ENCODE results near the gene FST.

FST gene

DNA sequence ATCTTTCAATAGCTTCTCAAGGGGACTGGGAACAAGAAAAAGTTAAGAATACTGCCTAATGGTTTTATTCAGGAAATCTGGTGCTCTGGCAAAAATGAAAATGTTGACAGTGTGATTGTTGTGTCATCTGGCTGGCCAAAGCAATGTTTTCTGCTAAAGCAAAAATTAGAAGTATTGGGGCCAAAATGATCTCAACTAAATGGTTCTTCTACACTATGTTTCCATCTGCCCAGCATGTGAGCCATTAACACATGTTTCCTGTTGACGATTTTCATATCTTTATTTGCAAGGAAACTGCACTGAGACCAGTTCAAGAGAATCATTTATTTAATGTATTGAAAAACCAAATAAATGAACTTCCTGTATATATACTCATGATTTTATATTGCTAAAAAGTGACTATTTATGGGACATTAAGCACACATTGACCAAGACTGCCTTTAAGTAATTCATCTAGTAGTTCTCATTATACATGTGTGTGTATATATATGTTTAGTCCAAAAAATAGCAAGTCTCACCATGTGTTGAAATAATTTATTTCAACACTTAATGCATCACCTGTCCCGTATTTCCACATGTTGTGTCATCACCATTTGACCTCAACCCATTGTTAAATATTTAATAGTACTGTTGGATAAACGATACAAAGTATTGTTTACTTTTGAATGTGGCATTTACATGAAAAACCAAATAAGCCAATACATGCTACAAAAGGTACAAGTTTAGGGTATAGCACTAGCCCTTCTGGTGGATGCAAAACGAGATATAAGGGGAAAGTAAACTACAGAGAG is 7.5 kb upstream of the FST start:
- Histone ChIP-seq H3K9me3 (ENCODE audit: control insufficient read depth in 5 of 5, low read length in 5 of 5) (no peaks in the 10 kb centered on the region), H3K9ac (ENCODE audit: low read length in 5 of 5) (no peak overlapping the region), H3K4me3 (ENCODE audit: low read depth in 1 of 5, low read length in 5 of 5) (no peak overlapping the region), H3K36me3 (ENCODE audit: control insufficient read depth in 5 of 5, insufficient read depth in 5 of 5, low read length in 5 of 5) (no peaks in the 10 kb centered on the region), H3K27me3 (ENCODE audit: control insufficient read depth in 5 of 5, insufficient read depth in 4 of 5, low read length in 5 of 5) (peaks cover 0 to 3% (median 0%) of the 10 kb centered on the region in 5 donors), H3K27ac (ENCODE audit: low read depth, low read length) (no peak overlapping the region), H3K4me1 (ENCODE audit: control insufficient read depth in 5 of 5, insufficient read depth in 5 of 5, low read length in 5 of 5) (no peaks in the 10 kb centered on the region)

GRCh38 chr5:53473633-53474032 is 6.8 kb upstream of the FST start:
- Histone ChIP-seq H3K4me1 (ENCODE audit: control insufficient read depth in 5 of 5, insufficient read depth in 5 of 5, low read length in 5 of 5) (peaks cover 0 to 7% (median 3%) of the 10 kb centered on the region in 5 donors), H3K27me3 (ENCODE audit: control insufficient read depth in 5 of 5, insufficient read depth in 4 of 5, low read length in 5 of 5) (peaks cover 0 to 3% (median 0%) of the 10 kb centered on the region in 5 donors), H3K36me3 (ENCODE audit: control insufficient read depth in 5 of 5, insufficient read depth in 5 of 5, low read length in 5 of 5) (no peaks in the 10 kb centered on the region), H3K9me3 (ENCODE audit: control insufficient read depth in 5 of 5, low read length in 5 of 5) (no peaks in the 10 kb centered on the region), H3K9ac (ENCODE audit: low read length in 5 of 5) (no peak overlapping the region), H3K27ac (ENCODE audit: low read depth, low read length) (no peak overlapping the region), H3K4me3 (ENCODE audit: low read depth in 1 of 5, low read length in 5 of 5) (no peak overlapping the region)

GRCh38 chr5:53475320-53475719 is 5.1 kb upstream of the FST start:
- no peak overlapping the region for H3K4me3 ChIP-seq (ENCODE audit: low read depth in 1 of 5, low read length in 5 of 5)
- H3K4me1 ChIP-seq (ENCODE audit: control insufficient read depth in 5 of 5, insufficient read depth in 5 of 5, low read length in 5 of 5) = peaks cover 0 to 17% (median 12%) of the 10 kb centered on the region in 5 donors
- peaks cover 0 to 3% (median 0%) of the 10 kb centered on the region in 5 donors for H3K27me3 ChIP-seq (ENCODE audit: control insufficient read depth in 5 of 5, insufficient read depth in 4 of 5, low read length in 5 of 5)
- no peaks in the 10 kb centered on the region for H3K9me3 ChIP-seq (ENCODE audit: control insufficient read depth in 5 of 5, low read length in 5 of 5)
- no peak overlapping the region for H3K27ac ChIP-seq (ENCODE audit: low read depth, low read length)
- H3K36me3 ChIP-seq (ENCODE audit: control insufficient read depth in 5 of 5, insufficient read depth in 5 of 5, low read length in 5 of 5) = no peaks in the 10 kb centered on the region
- H3K9ac ChIP-seq (ENCODE audit: low read length in 5 of 5) = no peak overlapping the region

- H3K9me3 ChIP-seq (ENCODE audit: control insufficient read depth in 5 of 5, low read length in 5 of 5) = no peaks in the 10 kb centered on the region
- peaks cover 0 to 23% (median 16%) of the 10 kb centered on the region in 5 donors for H3K4me1 ChIP-seq (ENCODE audit: control insufficient read depth in 5 of 5, insufficient read depth in 5 of 5, low read length in 5 of 5)
- H3K36me3 ChIP-seq (ENCODE audit: control insufficient read depth in 5 of 5, insufficient read depth in 5 of 5, low read length in 5 of 5) = no peaks in the 10 kb centered on the region
- no peak overlapping the region for H3K4me3 ChIP-seq (ENCODE audit: low read depth in 1 of 5, low read length in 5 of 5)
- H3K9ac ChIP-seq (ENCODE audit: low read length in 5 of 5) = no peak overlapping the region
- H3K27ac ChIP-seq (ENCODE audit: low read depth, low read length) = no peak overlapping the region
- peaks cover 0 to 3% (median 0%) of the 10 kb centered on the region in 5 donors for H3K27me3 ChIP-seq (ENCODE audit: control insufficient read depth in 5 of 5, insufficient read depth in 4 of 5, low read length in 5 of 5)
Measured at GRCh38 chr5:53476019-53476418, 4.4 kb upstream of the FST start.

DNA sequence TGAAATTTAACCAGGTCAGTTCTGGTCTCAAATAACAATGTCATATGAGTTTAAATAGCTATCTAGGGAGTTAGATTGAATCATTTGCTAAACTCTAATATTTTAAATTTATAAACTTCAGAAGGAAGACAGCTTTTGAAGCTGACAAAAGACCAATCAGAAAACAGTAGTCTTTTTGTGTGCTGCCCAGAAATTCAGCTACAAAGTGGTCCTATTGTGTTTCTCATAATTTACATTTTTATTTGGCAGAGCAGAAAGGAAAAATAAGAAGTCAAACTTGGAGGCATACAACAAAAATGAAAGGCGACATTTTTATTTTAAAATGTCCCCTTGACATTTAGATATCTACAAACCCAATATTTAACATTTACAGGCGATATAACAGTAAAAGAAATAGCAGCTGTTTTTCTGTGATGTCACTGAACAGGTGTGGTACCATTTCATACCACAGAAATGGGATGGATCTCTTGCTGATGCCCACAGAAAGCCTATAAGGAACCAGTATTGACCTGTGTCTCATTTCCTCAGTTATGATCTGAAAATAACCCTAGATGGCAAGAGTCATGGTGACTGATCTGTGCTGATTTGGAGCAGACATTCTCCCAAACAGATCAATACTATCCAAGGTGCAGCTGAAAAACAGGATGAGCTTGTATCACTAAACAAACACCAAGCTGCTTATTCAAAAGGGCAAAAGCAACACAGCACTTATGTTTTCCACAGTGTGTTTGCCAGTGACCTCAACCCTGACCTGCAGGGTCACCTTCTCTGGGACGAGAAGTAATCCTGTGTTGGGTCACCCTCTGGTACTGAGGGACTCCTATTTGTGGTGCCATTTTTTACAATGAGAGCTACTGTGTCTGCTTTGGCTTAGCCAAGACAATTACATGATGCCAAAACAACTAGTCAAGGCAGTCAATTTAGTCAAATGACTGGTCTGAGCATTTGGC is 3.6 kb upstream of the FST start:
- Histone ChIP-seq H3K27ac (ENCODE audit: low read depth, low read length) (no peak overlapping the region), H3K36me3 (ENCODE audit: control insufficient read depth in 5 of 5, insufficient read depth in 5 of 5, low read length in 5 of 5) (no peaks in the 10 kb centered on the region), H3K9me3 (ENCODE audit: control insufficient read depth in 5 of 5, low read length in 5 of 5) (no peaks in the 10 kb centered on the region), H3K4me1 (ENCODE audit: control insufficient read depth in 5 of 5, insufficient read depth in 5 of 5, low read length in 5 of 5) (peaks cover 0 to 31% (median 24%) of the 10 kb centered on the region in 5 donors), H3K27me3 (ENCODE audit: control insufficient read depth in 5 of 5, insufficient read depth in 4 of 5, low read length in 5 of 5) (peaks cover 0 to 3% (median 0%) of the 10 kb centered on the region in 5 donors), H3K4me3 (ENCODE audit: low read depth in 1 of 5, low read length in 5 of 5) (no peak overlapping the region), H3K9ac (ENCODE audit: low read length in 5 of 5) (no peak overlapping the region)

DNA sequence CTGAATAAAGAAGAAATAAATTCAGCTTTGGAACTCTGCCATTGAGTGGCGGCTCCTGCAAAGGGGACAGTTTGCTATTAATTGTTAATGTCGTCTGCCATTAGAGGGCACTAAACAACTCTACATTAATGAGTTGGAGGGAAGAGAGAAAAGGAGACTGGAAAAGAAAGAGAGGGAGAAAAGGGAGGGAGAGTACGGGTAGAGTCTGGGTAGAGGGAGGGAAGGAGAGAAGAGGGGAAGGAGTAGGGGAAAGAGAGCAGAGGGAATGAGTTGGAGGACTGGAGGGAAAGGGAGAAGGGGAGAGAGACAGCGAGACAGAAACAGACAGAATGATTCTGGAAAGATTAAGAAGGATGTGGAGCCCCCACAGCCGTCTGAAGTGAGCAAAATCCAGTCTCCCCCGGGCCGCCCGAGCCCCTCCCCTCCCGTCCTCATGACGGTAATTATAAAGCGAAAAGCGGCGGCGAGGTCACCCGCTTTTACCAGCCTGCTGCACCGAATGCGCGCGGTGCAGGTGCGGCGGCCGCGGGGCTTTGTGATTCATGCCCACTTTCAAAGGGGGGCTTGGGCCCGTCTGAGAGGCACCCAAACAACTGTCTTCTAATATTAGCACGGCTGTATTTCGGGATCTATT is 1.9 kb upstream of the FST start:
- Histone ChIP-seq H3K4me1 (ENCODE audit: control insufficient read depth in 5 of 5, insufficient read depth in 5 of 5, low read length in 5 of 5) (peaks cover 0 to 46% (median 38%) of the 10 kb centered on the region in 5 donors), H3K9me3 (ENCODE audit: control insufficient read depth in 5 of 5, low read length in 5 of 5) (no peaks in the 10 kb centered on the region), H3K9ac (ENCODE audit: low read length in 5 of 5) (peak overlapping the region in 1 of 5 donors; percentile 15)

GRCh38 chr5:53479045-53479589 is 1.3 kb upstream of the FST start:
- Histone ChIP-seq H3K9me3 (ENCODE audit: control insufficient read depth in 5 of 5, low read length in 5 of 5) (no peaks in the 10 kb centered on the region), H3K4me3 (ENCODE audit: low read depth in 1 of 5, low read length in 5 of 5) (peak overlapping the region; percentile 67 to 83 (median 80)), H3K4me1 (ENCODE audit: control insufficient read depth in 5 of 5, insufficient read depth in 5 of 5, low read length in 5 of 5) (peaks cover 0 to 46% (median 38%) of the 10 kb centered on the region in 5 donors), H3K36me3 (ENCODE audit: control insufficient read depth in 5 of 5, insufficient read depth in 5 of 5, low read length in 5 of 5) (no peaks in the 10 kb centered on the region), H3K27me3 (ENCODE audit: control insufficient read depth in 5 of 5, insufficient read depth in 4 of 5, low read length in 5 of 5) (peaks cover 0 to 3% (median 0%) of the 10 kb centered on the region in 5 donors), H3K9ac (ENCODE audit: low read length in 5 of 5) (peak overlapping the region in 3 of 5 donors; percentile 13 to 66 (median 58)), H3K27ac (ENCODE audit: low read depth, low read length) (peak overlapping the region; percentile 67)

More for the DNA sequence above, 1.9 kb upstream of the FST start:
- Histone ChIP-seq H3K4me3 (ENCODE audit: low read depth in 1 of 5, low read length in 5 of 5) (peak overlapping the region; percentile 45 to 81 (median 67)), H3K27ac (ENCODE audit: low read depth, low read length) (no peak overlapping the region), H3K27me3 (ENCODE audit: control insufficient read depth in 5 of 5, insufficient read depth in 4 of 5, low read length in 5 of 5) (peaks cover 0 to 3% (median 0%) of the 10 kb centered on the region in 5 donors), H3K36me3 (ENCODE audit: control insufficient read depth in 5 of 5, insufficient read depth in 5 of 5, low read length in 5 of 5) (no peaks in the 10 kb centered on the region)

GRCh38 chr5:53479590-53480415 is 626 bp upstream of the FST start:
- Histone ChIP-seq H3K4me3 (ENCODE audit: low read depth in 1 of 5, low read length in 5 of 5) (peak overlapping the region; percentile 67 to 88 (median 80)), H3K4me1 (ENCODE audit: control insufficient read depth in 5 of 5, insufficient read depth in 5 of 5, low read length in 5 of 5) (peaks cover 0 to 46% (median 38%) of the 10 kb centered on the region in 5 donors), H3K9ac (ENCODE audit: low read length in 5 of 5) (peak overlapping the region in 3 of 5 donors; percentile 13 to 66 (median 58)), H3K27me3 (ENCODE audit: control insufficient read depth in 5 of 5, insufficient read depth in 4 of 5, low read length in 5 of 5) (peaks cover 0 to 3% (median 0%) of the 10 kb centered on the region in 5 donors), H3K27ac (ENCODE audit: low read depth, low read length) (peak overlapping the region; percentile 67), H3K36me3 (ENCODE audit: control insufficient read depth in 5 of 5, insufficient read depth in 5 of 5, low read length in 5 of 5) (no peaks in the 10 kb centered on the region), H3K9me3 (ENCODE audit: control insufficient read depth in 5 of 5, low read length in 5 of 5) (no peaks in the 10 kb centered on the region)
